HG03108 (cell line): ENCODE results near the gene FA2H.
"Not testable (repeated sequence)": the region's sequence is repeated elsewhere in the genome, so short reads cannot be mapped to it uniquely, and the experiment has no call there.

Experiments
- ATAC-seq: cut with Tn5 transposase; IDR thresholded peaks from one replicate; pipeline ENCODE4 v1.9.1; 2021; ENCODE audit warnings: moderate library complexity; ENCODE audit not compliant: unreplicated experiment

Gene FA2H, protein sequence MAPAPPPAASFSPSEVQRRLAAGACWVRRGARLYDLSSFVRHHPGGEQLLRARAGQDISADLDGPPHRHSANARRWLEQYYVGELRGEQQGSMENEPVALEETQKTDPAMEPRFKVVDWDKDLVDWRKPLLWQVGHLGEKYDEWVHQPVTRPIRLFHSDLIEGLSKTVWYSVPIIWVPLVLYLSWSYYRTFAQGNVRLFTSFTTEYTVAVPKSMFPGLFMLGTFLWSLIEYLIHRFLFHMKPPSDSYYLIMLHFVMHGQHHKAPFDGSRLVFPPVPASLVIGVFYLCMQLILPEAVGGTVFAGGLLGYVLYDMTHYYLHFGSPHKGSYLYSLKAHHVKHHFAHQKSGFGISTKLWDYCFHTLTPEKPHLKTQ

DNA sequence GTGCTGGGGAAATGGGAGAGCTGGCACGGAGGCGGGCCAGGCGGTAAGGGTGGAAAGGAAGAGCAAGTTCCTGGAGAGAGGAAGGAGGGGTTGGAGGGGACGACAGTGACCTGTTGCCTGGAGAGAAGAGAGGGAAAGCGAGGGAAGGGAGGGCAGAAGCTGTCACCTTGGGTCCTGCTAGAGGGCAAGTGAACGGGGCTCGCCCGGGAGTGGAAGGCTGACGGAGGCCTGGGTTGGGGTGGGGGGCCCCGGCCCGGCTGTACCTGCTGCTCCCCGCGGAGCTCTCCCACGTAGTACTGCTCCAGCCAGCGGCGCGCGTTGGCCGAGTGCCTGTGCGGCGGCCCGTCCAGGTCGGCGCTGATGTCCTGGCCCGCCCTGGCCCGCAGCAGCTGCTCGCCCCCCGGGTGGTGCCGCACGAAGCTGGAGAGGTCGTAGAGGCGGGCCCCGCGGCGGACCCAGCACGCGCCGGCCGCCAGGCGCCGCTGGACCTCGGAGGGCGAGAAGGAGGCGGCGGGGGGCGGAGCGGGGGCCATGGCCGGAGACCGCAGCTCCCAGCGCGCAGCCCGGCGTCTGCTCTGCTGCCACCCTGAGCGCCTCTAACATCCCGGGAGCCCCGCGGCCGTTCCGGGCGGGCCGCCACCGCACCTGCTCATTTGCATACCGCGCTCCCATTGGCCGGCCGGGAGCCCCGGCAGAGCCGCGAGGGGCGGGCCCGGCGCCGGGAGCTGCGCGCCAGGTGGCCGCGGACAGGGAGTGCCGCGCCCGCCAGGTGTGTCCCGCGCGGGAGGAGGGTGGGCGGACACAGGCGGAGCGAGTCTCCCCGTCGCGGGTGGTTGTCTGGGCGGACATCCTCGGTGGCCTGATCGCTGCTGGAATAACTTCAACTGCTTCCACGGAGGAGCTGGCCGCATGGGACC lies at the start of gene FA2H:
TSS of gene FA2H (minus strand) at position 598 of the 917 bp plus-strand sequence. CDS start at position 533, 65 bp downstream.
- ATAC-seq: peak; percentile 82

GRCh38 chr16:74817851-74818250 lies 43.2 kb upstream of the FA2H start:
- ATAC-seq: no peak

DNA sequence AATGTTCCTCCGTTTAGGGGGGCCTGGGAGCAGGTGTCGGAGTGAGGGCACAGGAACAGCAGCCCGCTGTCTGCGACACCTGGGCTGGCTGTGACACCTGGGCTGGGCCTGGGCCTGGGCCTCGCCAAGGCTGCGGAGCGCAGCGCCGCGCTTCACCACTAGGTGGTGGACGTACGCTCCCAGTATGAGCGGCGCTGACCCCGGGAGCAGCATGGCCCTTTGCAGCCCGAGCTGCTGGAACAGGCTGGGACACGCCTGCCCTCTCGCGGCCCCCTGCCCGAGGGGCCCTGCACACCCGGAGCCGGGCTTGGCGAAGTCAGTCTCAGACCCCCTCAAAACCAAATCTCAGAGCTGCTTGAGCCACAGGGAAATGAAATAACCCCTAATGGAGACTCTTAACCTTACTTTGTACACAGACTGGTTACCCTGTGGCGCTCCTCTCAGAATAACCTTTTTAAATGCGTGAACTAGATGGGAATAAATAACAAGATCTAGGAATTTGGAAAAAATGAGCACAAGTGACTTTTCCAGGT lies 38.6 kb upstream of the FA2H start:
- ATAC-seq: peak; percentile 97

- no peak for ATAC-seq
Observed at GRCh38 chr16:74811911-74812310, 37.3 kb upstream of the FA2H start.

DNA sequence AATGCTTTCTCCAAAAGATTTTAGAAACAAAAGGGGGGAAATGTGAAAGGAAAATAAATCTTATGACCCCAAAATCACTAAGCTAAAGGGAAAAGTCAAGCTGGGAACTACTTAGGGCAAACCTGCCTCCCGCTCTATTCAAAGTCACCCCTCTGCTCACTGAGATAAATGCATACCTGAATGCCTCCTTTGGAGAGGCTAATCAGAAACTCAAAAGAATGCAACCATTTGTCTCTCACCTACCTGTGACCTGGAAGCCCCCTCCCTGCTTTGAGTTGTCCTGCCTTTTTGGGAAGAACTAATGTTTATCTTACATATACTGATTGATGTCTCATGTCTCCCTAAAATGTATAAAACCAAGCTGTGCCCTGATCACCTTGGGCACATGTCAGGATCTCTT lies 36.6 kb upstream of the FA2H start:
- ATAC-seq: not testable (repeated sequence)

DNA sequence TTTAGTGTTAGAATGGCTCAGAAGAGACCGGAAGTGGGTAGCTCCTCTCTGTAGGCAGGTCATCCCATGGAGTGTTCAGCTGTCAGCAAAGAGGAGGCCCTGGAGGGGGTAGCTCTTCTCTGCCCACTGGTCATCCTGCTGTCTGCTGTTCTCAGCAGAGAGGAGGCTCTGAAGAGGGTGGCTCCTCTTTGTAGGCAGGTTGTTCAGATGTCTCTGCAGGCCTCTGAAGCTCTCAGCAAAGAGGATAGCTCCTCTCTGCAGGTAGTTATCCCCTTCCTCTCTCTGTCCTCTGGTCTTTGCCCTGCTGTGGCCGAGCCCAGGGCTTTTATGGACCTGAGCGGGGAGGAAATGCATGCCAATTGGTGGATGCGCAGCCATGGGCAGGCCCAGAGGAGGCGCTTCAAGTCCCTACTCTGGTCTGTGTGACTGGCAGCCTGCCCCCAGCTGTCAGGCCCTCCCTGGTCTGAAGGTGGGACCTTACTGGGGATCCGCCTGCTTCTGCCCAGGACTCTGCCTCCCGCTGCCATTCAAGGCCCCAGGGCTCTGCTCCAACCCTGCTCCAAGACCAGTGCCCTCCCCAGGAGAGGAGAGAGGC lies 32.5 kb upstream of the FA2H start:
- ATAC-seq: no peak

- ATAC-seq: no peak
Observed at GRCh38 chr16:74800216-74800871, 25.7 kb upstream of the FA2H start.

- no peak for ATAC-seq
Observed at GRCh38 chr16:74797414-74797813, 22.8 kb upstream of the FA2H start.

DNA sequence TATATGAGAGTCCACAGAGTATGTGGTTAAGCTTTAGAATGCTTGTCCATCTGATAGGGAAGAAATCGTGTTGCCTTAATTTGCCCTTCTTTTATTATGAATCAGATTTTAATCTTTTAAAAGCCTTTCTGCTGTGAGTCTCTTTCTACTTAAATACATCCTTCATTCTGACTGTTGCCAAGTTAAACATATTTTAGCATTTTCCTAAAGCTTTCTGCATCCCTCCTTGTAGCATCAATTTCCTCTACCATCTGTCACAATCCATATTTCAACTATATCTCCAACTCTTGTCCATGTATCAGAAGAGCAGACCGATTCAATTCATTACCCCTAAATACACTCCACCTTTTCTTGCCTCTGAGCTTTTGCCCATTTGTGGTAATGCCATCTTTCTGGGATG lies 20.5 kb upstream of the FA2H start:
- no peak for ATAC-seq

GRCh38 chr16:74794668-74795067 lies 20.0 kb upstream of the FA2H start:
- no peak for ATAC-seq

GRCh38 chr16:74793571-74793970 lies 19.0 kb upstream of the FA2H start:
- no peak for ATAC-seq

- ATAC-seq: no peak
Observed at GRCh38 chr16:74792225-74792624, 17.6 kb upstream of the FA2H start.

GRCh38 chr16:74791749-74792148 lies 17.1 kb upstream of the FA2H start:
- ATAC-seq: not testable (repeated sequence)

- ATAC-seq: no peak
Observed at GRCh38 chr16:74788108-74788507, 13.5 kb upstream of the FA2H start.

GRCh38 chr16:74785031-74785430 lies 10.4 kb upstream of the FA2H start:
- ATAC-seq: no peak

DNA sequence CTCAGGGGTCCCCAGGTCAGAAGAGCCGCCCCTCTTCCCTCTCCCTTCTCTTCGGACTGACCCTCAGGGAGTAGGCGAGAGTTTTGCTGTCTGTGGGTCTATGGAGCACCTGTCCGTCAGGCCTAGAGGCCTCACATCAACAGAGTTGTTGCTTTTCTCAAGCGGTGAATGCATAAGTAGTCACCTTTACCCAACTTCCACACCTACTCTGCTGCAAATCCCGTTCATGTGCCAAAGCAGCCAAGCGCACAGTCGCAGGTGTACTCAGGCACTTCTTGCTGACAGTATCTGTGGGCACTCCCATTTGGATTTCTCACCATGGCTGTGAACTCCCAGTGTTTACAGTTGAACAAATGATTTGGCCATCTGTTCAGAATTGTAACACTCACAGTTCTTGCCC lies 4.0 kb upstream of the FA2H start:
- no peak for ATAC-seq

DNA sequence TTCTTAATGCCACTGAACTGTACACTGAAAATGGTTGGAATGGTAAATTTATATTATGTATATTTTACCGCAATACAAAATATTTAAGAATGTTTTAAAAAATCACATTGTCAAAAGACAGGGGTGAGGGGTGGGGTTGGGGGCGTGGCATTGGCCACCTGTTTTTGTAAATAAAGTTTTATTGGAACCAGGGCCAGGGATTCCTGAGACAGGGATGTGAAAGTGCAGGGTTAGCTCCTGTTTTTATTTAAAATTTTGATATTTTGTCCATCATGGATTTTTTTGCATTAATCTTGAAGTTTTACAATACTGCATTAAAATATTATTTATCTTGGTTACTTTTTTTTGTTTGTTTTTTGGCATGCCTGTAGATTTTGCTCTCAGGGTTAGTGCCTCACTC lies 2.3 kb upstream of the FA2H start:
- ATAC-seq: no peak

DNA sequence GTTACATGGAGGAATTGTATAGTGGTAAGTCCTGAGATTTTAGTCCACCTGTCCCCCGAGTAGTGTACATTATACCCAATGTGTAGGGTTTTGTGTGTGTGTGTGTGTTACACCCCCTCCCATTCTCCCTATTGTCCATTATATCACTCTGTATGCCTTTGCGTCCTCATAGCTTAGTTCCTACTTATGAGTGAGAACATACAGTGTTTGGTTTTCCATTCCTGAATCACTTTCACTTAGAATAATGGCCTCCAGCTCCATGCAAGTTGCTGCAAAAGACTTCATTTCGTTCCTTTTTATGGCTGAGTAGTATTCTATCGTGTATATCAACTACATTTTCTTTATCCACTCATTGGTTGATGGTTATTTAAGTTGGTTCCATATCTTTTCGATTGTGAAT lies 635 bp upstream of the FA2H start:
- no peak for ATAC-seq

GRCh38 chr16:74773446-74774222 lies 986 bp downstream of the FA2H start:
- no peak for ATAC-seq
